HepG2 (cell line): ENCODE results near the gene HOXD1. TPM values are rescaled to one million over a fixed set of nuclear protein-coding genes. Genes with fewer than 3 reads are reported as not detected.

Experiments used
- CENPX ChIP-seq: sonication (generic); formaldehyde crosslinking; IDR thresholded peaks from 2 replicates; pipeline ENCODE4 v1.9.0; 2021; ENCODE audit warnings: mild to moderate bottlenecking, missing genetic modification reagents, moderate library complexity
- CTCF ChIP-seq: sonication (generic); formaldehyde crosslinking; IDR thresholded peaks from 2 replicates; pipeline ENCODE4 v1.5.0; 2020; ENCODE audit warnings: mild to moderate bottlenecking, missing genetic modification reagents, moderate library complexity
- DNMT3B ChIP-seq: conservative IDR thresholded peaks from 2 replicates; pipeline ENCODE4 v1.6.1; 2016; ENCODE audit warnings: missing biosample characterization, control low read depth
- IRX3 ChIP-seq: sonication (generic); formaldehyde crosslinking; IDR thresholded peaks from 2 replicates; pipeline ENCODE4 v1.8.1; 2023; ENCODE audit warnings: mild to moderate bottlenecking, low read depth, missing genetic modification reagents, borderline replicate concordance
- PCBP2 ChIP-seq: fragments of 200-400 bp; formaldehyde crosslinking; optimal IDR thresholded peaks from 2 replicates; pipeline ENCODE3; 2018; ENCODE audit warnings: low read length, low read depth; ENCODE audit not compliant: poor library complexity, severe bottlenecking
- PLRG1 ChIP-seq: fragments of 450-650 bp; conservative IDR thresholded peaks from 2 replicates; pipeline ENCODE4 v1.6.1; 2016
- PRPF4 ChIP-seq: fragments of 200-400 bp; formaldehyde crosslinking; IDR thresholded peaks from 2 replicates; pipeline ENCODE4 v1.6.1; 2016; ENCODE audit warnings: low read length, low read depth; ENCODE audit not compliant: poor library complexity, severe bottlenecking
- SALL2 ChIP-seq: sonication (generic); formaldehyde crosslinking; IDR thresholded peaks from 2 replicates; pipeline ENCODE4 v1.8.1; 2023; ENCODE audit warnings: mild to moderate bottlenecking, missing genetic modification reagents, inconsistent platforms
- SP1 ChIP-seq, 2 experiments: fragments of 450-650 bp in 1 of 2; sonication (generic) in 1 of 2; formaldehyde crosslinking in 1 of 2; IDR thresholded peaks; 2 replicates each; pipeline versions ENCODE4 v1.4.0 to v1.6.1; 2016 to 2020; ENCODE audit warnings: missing genetic modification reagents in 1 of 2
- THAP7 ChIP-seq: sonication (generic); formaldehyde crosslinking; IDR thresholded peaks from 2 replicates; pipeline ENCODE4 v1.8.1; 2023; ENCODE audit warnings: mild to moderate bottlenecking, missing genetic modification reagents
- XBP1 ChIP-seq: sonication (generic); formaldehyde crosslinking; IDR thresholded peaks from 2 replicates; pipeline ENCODE4 v1.5.0; 2020; ENCODE audit warnings: missing genetic modification reagents
- ZBTB21 ChIP-seq: sonication (generic); formaldehyde crosslinking; IDR thresholded peaks from 2 replicates; pipeline ENCODE4 v1.4.0; 2020; ENCODE audit warnings: missing genetic modification reagents
- ZBTB42 ChIP-seq: sonication (generic); formaldehyde crosslinking; IDR thresholded peaks from 2 replicates; pipeline ENCODE4 v1.5.0; 2020; ENCODE audit warnings: mild to moderate bottlenecking, missing genetic modification reagents
- ZFAT ChIP-seq: sonication (generic); formaldehyde crosslinking; conservative IDR thresholded peaks from 2 replicates; pipeline ENCODE4 v1.8.1; 2023; ENCODE audit warnings: missing genetic modification reagents, inconsistent platforms
- ZFP36 ChIP-seq: fragments of 150-350 bp; IDR thresholded peaks from 2 replicates; pipeline ENCODE4 v1.6.1; 2018; ENCODE audit warnings: borderline replicate concordance, low read length, low read depth; ENCODE audit not compliant: partially characterized antibody
- ZNF24 ChIP-seq: fragments of 450-650 bp; IDR thresholded peaks from 2 replicates; pipeline ENCODE4 v1.6.1; 2017; ENCODE audit warnings: antibody characterized with exemption, mild to moderate bottlenecking
- ZNF292 ChIP-seq: sonication (generic); formaldehyde crosslinking; IDR thresholded peaks from 2 replicates; pipeline ENCODE4 v1.8.1; 2022; ENCODE audit warnings: mild to moderate bottlenecking, low read depth, missing genetic modification reagents, borderline replicate concordance
- ZNF326 ChIP-seq: sonication (generic); formaldehyde crosslinking; IDR thresholded peaks from 2 replicates; pipeline ENCODE4 v1.4.0; 2020; ENCODE audit warnings: missing genetic modification reagents, borderline replicate concordance
- ZNF34 ChIP-seq: sonication (generic); formaldehyde crosslinking; IDR thresholded peaks from 2 replicates; pipeline ENCODE4 v1.4.0; 2020; ENCODE audit warnings: mild to moderate bottlenecking, missing genetic modification reagents, borderline replicate concordance
- ZNF354B ChIP-seq: sonication (generic); formaldehyde crosslinking; IDR thresholded peaks from 2 replicates; pipeline ENCODE4 v1.8.0; 2022; ENCODE audit warnings: mild to moderate bottlenecking, missing genetic modification reagents
- ZNF567 ChIP-seq: sonication (generic); formaldehyde crosslinking; IDR thresholded peaks from 2 replicates; pipeline ENCODE4 v1.8.1; 2023; ENCODE audit warnings: mild to moderate bottlenecking, missing genetic modification reagents, borderline replicate concordance
- ZNF713 ChIP-seq: sonication (generic); formaldehyde crosslinking; IDR thresholded peaks from 2 replicates; pipeline ENCODE4 v1.4.0; 2020; ENCODE audit warnings: mild to moderate bottlenecking, missing genetic modification reagents
- polyA plus RNA-seq, 8 experiments: library from polyadenylated mRNA; depleted of rRNA in 3 of 8; stranded (reverse) in 7 of 8; unstranded in 1 of 8; fragments of >200 nt; fragmentation: Illumina TruSeq in 4 of 8; extraction: Trizol in 4 of 8; gene quantifications; 2 replicates each; pipeline versions ENCODE4 v1.2.1 to v1.2.3, GENCODE V29; 2011 to 2016; ENCODE audit warnings: low read depth in 4 of 8, missing spikeins in 1 of 8, mixed read lengths in 1 of 8; ENCODE audit not compliant: insufficient read depth in 1 of 8
- total RNA-seq, 5 experiments: library from RNA; depleted of rRNA; stranded (reverse); fragments of >200 nt; fragmentation: Illumina TruSeq; extraction: Trizol; gene quantifications; 2 replicates each; pipeline ENCODE4 v1.2.3, GENCODE V29; 2016; ENCODE audit warnings: low read depth in 1 of 5
- TF ChIP-seq, protein P1 (sequence below): sonication (generic); formaldehyde crosslinking; IDR thresholded peaks from 2 replicates; pipeline ENCODE4 v1.4.0; 2020; ENCODE audit warnings: mild to moderate bottlenecking, missing genetic modification reagents

Gene HOXD1
- total and polyA plus RNA-seq, 2 of the 13 experiments (the other 11 are each of a cell fraction or from before 2014, with no cell fraction given) = 10.0 to 22.3 TPM

DNA sequence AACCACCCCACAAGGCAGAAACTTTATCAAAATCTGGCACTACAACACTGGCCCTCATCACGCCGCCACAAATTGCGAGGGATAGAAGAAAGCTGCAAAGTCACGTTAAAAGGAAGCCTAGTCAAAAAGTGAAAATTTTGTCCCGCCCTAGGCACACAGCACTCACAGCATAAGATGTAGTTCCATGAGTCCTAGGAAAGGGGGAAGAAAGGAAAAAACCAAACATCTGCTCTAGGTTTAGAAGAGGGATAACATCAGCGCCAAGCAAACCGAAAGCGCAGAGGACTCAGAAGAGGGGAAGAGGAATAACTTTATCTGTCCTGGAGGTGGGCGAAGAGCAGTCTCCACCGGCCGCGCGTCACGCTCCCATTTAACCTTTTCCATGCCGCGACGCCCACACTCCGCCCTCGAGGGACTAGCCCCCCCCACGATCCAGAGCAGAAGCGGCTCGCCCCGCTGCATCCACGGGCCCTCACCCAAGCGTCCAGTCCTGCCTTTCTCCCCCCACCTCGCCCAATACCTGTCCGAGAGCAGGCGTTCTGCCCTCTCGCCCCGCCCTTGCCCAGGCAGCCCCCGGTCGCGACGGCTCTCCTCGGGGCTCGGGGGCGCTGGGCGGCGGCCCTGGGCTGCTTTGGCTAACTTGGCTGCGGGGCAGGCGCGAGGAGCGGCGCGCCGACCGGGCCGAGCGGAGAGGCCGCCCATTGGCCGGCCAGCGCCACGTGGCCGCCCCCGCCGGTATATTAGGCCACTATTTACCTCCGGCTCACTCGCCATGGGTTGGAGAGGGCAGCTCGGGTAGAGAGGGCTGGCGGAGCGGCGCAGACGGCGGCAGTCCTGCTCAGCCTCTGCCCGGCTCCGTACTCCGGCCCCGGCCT is at the start of gene HOXD1 (continued):
- TF ChIP-seq, protein P1, sequence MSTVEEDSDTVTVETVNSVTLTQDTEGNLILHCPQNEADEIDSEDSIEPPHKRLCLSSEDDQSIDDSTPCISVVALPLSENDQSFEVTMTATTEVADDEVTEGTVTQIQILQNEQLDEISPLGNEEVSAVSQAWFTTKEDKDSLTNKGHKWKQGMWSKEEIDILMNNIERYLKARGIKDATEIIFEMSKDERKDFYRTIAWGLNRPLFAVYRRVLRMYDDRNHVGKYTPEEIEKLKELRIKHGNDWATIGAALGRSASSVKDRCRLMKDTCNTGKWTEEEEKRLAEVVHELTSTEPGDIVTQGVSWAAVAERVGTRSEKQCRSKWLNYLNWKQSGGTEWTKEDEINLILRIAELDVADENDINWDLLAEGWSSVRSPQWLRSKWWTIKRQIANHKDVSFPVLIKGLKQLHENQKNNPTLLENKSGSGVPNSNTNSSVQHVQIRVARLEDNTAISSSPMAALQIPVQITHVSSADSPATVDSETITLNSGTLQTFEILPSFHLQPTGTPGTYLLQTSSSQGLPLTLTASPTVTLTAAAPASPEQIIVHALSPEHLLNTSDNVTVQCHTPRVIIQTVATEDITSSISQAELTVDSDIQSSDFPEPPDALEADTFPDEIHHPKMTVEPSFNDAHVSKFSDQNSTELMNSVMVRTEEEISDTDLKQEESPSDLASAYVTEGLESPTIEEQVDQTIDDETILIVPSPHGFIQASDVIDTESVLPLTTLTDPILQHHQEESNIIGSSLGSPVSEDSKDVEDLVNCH (CRISPR knock-in tag) = no peak
- no peak for TF ChIP-seq ZNF567 (CRISPR knock-in tag)
- TF ChIP-seq ZBTB42 (CRISPR knock-in tag) = 0 out of 2 replicates have a peak, but pooled peaks have one; percentile 3
- no peak for TF ChIP-seq DNMT3B
- TF ChIP-seq ZBTB21 = no peak
- no peak for TF ChIP-seq ZNF354B
- TF ChIP-seq SP1 (IDR thresholded peaks at IDR 0.05) = no peak
- peak; percentile 38; the same call in 1 of the 2 replicates for TF ChIP-seq SP1 (CRISPR knock-in tag; IDR thresholded peaks at IDR 0.05)
- TF ChIP-seq XBP1 (CRISPR knock-in tag) = no peak
- TF ChIP-seq PLRG1 = no peak
- no peak for TF ChIP-seq ZNF34 (CRISPR knock-in tag)
- TF ChIP-seq CTCF = no peak; the same call in 1 of the 2 replicates
- TF ChIP-seq THAP7 (CRISPR knock-in tag) = no peak; the same call in none of the 2 replicates
- no peak for TF ChIP-seq PRPF4
- TF ChIP-seq CENPX (CRISPR knock-in tag) = no peak
- TF ChIP-seq ZNF292 (CRISPR knock-in tag) = 0 out of 2 replicates have a peak, but pooled peaks have one; percentile 10
- TF ChIP-seq ZFP36 = no peak
- TF ChIP-seq ZNF326 (CRISPR knock-in tag) = no peak
- no peak for TF ChIP-seq ZNF713
- peak; percentile 95 for TF ChIP-seq SALL2
- TF ChIP-seq IRX3 (CRISPR knock-in tag) = no peak
- TF ChIP-seq PCBP2 = no peak
- no peak for TF ChIP-seq ZFAT (CRISPR knock-in tag)
- no peak for TF ChIP-seq ZNF24
